ENCODE results near the gene NAT8L. TPM values are rescaled to one million over a fixed set of nuclear protein-coding genes. Genes with fewer than 3 reads are reported as not detected.

The NAT8L gene
- total RNA-seq, 2 experiments from 2014 or later, result 1.0 to 1.1 TPM

DNA sequence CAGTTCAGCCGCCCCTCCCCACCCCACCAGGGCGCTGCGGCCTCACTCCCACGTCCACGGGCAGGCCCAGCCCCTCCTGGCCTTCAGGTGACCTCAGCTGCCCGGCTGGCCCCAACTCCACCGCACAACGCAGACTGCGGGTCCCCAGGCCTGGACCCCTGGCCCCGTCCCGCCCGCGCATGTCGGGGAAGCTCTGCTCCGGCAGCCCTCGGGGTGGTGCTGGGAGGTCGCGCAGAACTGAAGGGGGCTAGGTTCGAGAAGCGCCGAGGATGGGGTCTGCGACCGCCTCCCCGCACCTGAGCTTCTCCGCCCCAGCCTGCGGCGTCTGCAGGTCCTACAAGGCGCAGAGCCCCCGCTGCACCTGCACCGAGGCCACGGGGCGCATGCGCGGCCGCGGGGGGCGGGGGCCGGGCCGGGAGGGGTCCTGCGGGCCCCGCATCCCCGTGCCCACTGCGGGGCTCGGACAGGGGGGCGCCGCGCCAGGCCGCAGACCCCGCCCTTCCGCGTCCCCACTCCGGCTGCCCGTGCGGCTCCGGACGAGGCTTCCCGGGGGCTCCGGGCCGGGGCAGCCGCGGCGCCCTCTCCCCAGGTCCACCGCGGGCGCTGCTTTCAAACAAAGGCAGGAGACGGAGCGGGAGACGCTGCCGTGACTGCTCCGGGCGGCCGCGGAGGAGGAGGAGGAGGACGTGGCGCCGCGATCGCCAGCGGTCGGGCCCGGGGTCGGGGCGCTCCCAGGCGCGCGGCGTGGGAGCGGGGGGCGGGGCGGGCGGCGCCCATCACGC lies 672 bp upstream of the NAT8L start:
- intact Hi-C loops (cut with micrococcal nuclease), result no loop called here
- no peaks in the 10 kb centered on the region for H3K4me1 Mint-ChIP-seq (ENCODE audit: low read depth)
- no peaks in the 10 kb centered on the region for H3K9me3 Mint-ChIP-seq
- POLR2A ChIA-PET, result interaction anchor here (1.4 kb wide), 1 partner anchor 50 kb away, joined by 3 read pairs; the partner anchor contains the start of gene NELFA
- H3K36me3 Mint-ChIP-seq (ENCODE audit: low read depth), result no peaks in the 10 kb centered on the region
- H3K27me3 Mint-ChIP-seq, result peaks cover 24% of the 10 kb centered on the region
- ATAC-seq (peak; percentile 24), DNase-seq (no peak)
- no peak overlapping the region for H3K27ac Mint-ChIP-seq
- H3K4me3 Mint-ChIP-seq, result no peak overlapping the region
- TF ChIP-seq, protein P1, sequence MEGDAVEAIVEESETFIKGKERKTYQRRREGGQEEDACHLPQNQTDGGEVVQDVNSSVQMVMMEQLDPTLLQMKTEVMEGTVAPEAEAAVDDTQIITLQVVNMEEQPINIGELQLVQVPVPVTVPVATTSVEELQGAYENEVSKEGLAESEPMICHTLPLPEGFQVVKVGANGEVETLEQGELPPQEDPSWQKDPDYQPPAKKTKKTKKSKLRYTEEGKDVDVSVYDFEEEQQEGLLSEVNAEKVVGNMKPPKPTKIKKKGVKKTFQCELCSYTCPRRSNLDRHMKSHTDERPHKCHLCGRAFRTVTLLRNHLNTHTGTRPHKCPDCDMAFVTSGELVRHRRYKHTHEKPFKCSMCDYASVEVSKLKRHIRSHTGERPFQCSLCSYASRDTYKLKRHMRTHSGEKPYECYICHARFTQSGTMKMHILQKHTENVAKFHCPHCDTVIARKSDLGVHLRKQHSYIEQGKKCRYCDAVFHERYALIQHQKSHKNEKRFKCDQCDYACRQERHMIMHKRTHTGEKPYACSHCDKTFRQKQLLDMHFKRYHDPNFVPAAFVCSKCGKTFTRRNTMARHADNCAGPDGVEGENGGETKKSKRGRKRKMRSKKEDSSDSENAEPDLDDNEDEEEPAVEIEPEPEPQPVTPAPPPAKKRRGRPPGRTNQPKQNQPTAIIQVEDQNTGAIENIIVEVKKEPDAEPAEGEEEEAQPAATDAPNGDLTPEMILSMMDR (IDR thresholded peaks at IDR 0.05), result no peak
- CTCF ChIA-PET, result interaction anchor here (1.2 to 1.3 kb wide), 2 partner anchors 58 to 161 kb away, joined by 3 read pairs; no protein-coding TSS in a partner anchor

DNA sequence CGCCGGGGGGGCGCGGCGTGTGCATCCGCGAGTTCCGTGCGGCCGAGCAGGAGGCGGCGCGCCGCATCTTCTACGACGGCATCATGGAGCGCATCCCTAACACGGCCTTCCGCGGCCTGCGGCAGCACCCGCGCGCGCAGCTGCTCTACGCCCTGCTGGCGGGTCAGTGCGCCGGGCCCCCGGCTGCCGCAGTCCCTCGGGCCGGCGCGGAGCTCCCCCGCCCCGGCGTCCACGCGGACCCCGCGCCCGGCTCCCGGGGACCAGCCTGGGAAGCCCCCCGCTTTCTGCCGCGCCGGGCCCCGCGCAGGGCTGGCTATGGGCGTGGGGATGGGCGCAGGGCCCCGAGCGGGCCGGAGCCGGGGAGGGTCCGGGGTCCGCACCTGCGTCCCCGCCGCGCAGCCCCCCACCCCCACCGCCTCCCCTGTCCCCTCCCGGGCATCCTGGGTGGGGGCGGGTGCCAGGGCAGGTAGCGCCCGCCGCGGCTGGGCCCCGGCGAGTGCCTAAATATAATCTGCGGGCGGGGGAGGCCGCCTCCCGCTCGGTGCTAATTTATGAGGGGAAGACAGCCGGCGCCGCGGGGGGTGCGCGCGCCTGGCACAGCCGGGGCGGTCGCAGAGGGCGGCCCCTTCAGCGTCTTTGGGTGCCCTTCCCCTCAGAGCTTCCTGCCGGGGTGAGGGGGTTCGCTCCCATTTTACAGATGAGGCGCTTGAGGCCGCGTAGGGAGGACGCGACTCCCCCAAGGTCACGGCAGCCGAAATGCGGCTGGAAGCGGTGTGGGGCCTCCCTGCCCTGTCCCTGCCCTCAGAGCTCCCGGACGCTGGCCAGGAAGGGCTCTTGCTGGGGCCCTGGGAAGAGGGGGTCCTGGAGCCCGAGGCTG lies 837 bp downstream of the NAT8L start:
- DNase-seq, result peak; percentile 36

DNA sequence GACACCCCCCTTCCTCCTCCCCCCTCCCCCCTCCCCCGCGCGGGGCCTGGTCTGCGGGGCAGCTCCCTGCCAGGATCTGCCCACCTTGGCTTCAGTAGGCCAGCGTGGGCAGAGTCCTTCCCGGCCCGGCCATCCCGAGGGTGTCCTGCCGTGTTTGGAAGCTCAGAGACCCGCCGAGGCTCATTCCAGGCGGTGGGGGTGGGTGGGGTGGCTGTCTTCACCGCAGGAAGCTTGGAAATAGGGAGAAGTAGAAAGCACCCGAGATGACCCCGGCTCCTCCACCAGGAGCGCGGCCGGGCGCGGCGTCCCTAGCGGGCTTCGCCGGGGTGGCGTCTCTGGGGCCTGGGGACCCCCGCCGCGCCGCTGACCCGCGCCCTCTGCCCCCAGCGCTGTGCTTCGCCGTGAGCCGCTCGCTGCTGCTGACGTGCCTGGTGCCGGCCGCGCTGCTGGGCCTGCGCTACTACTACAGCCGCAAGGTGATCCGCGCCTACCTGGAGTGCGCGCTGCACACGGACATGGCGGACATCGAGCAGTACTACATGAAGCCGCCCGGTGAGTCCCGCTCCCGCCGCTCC lies 1.6 kb downstream of the NAT8L start:
- Mint-ChIP-seq H3K27ac (no peak overlapping the region), H3K9me3 (no peaks in the 10 kb centered on the region), H3K4me3 (no peak overlapping the region), H3K4me1 (ENCODE audit: low read depth) (no peaks in the 10 kb centered on the region), H3K27me3 (peaks cover 17% of the 10 kb centered on the region), H3K36me3 (ENCODE audit: low read depth) (no peaks in the 10 kb centered on the region)
- intact Hi-C loops (cut with micrococcal nuclease), result no loop called here
- DNase-seq (no peak), ATAC-seq (no peak)
- CTCF ChIA-PET, result no interaction called here
- POLR2A ChIA-PET, result no interaction called here
- TF ChIP-seq, protein P1 (IDR thresholded peaks at IDR 0.05), result no peak

More for the DNA sequence above, 837 bp downstream of the NAT8L start:
- intact Hi-C loops (cut with micrococcal nuclease), result no loop called here
- no peak overlapping the region for H3K27ac Mint-ChIP-seq
- no peaks in the 10 kb centered on the region for H3K9me3 Mint-ChIP-seq
- ChIA-PET CTCF (interaction anchor here (1.2 kb wide), 1 partner anchor 59 kb away, joined by 3 read pairs; no protein-coding TSS in a partner anchor), POLR2A (interaction anchor here (1.4 kb wide), 1 partner anchor 51 kb away, joined by 3 read pairs; the partner anchor contains the start of gene NELFA)
- TF ChIP-seq, protein P1 (IDR thresholded peaks at IDR 0.05), result no peak
- no peaks in the 10 kb centered on the region for H3K4me1 Mint-ChIP-seq (ENCODE audit: low read depth)
- no peak overlapping the region for H3K4me3 Mint-ChIP-seq
- ATAC-seq, result peak; percentile 57
- no peaks in the 10 kb centered on the region for H3K36me3 Mint-ChIP-seq (ENCODE audit: low read depth)
- peaks cover 21% of the 10 kb centered on the region for H3K27me3 Mint-ChIP-seq

DNA sequence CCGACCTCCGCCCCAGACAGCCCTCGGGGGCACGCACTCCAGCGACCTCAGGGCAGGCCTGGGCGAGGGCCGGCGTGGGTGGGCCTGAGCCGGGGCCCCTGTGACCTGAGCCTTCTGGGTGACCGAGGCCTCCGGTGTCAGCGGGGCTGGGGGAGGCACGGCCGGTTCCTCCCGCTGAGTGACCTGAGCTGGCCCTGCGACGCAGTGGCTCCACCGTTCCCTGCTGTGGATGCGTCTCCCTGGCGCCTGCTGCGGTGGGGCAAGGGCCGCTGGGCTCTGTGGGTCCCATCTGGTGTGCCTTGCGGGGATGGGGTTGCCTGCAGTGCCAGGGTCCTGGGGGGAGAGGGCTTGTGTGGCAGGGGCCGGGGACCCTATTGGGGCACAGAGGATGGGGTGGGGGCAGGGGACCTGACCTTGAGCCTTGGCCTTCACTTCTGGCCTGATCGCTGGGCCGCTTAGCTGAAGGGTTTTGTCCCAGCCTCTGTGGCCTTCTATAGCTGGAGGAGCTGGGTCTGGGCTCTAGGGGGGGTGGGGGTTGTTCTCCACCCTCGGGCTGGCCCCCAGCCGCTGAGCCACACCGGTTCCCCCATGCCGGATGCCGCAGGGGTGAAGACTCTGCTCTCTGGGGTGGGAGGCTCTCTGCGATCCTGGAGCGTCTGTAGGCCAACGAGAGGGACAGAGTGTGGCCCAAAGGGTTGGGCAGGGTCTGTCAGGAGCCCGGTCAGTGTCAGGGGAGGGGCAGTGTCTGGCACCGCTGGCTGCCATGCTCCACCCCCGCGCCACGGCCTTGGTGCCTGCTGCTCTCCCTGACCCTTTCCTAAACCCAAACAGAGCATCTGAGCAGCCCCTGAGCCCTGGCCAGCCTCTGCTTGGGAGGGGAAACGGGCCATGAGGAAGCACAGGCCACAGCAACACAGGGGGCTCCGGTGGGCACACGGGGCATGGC lies 2.3 kb downstream of the NAT8L start:
- POLR2A ChIA-PET, result no interaction called here
- TF ChIP-seq, protein P1 (IDR thresholded peaks at IDR 0.05), result no peak
- ATAC-seq (no peak), DNase-seq (no peak)
- CTCF ChIA-PET, result interaction anchor here (1.1 kb wide), 1 partner anchor 9 kb away, joined by 3 read pairs; no protein-coding TSS in a partner anchor
- intact Hi-C loops (cut with micrococcal nuclease), result no loop called here
- H3K4me3 Mint-ChIP-seq, result no peak overlapping the region
- no peak overlapping the region for H3K27ac Mint-ChIP-seq
- H3K9me3 Mint-ChIP-seq, result no peaks in the 10 kb centered on the region
- H3K36me3 Mint-ChIP-seq (ENCODE audit: low read depth), result no peaks in the 10 kb centered on the region
- no peaks in the 10 kb centered on the region for H3K4me1 Mint-ChIP-seq (ENCODE audit: low read depth)
- peaks cover 15% of the 10 kb centered on the region for H3K27me3 Mint-ChIP-seq
